EH (cell line): ENCODE data around the gene ASB16.

Source experiments
- DNase-seq: peaks from one replicate; pipeline ENCODE4 v3.0.0-alpha.2; 2015; ENCODE audit warnings: low read depth

The ASB16 gene

GRCh38 chr17:44209786-44210341, 39.4 kb downstream of the ASB16 start:
- DNase-seq = no peak

DNA sequence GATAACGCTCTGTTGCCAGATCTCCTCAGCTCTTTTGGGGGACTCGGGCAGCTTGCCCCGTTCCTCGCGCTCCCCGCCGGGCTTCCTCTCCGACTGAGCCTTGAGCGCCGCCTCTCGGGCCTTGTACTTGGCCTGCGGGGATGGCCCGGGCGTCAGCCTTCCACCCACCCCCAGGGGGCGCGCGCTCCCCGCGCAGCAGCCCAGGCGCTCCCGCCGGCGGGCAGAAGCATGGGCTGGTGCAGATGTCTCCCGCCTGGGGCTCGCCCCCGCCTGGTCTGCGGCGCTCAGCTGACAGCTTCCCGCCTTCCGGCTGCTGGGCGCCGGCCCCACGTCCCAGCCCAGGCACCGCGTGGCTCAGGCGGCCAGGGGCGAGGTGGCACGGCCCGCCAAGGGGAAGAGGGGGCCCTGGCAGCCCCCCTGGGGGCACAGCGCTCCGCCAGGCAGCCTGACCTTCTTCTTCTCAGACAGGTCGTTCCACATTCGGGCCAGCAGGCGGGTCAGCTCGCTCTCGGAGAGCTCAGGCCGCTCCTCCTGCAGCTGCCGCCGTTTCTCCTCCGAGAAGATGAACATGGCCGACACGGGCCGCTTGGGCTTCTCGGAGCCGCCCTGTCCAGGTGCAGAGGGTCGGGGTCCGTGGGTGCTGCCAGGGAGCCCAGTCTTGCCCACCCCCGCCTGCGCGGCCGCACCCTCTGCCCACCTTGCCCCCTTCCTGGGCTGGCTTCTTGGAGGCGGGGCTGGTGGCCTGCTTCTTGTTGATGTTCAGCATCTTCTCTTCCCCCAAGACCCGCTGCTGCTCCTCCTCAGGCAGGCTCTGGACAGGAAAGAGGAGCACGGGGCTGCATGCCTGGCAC, 40.1 kb downstream of the ASB16 start:
- peak; percentile 85 for DNase-seq

- DNase-seq = no peak
Observed at GRCh38 chr17:44211281-44212265, 41.1 kb downstream of the ASB16 start.

- DNase-seq = no peak
Observed at GRCh38 chr17:44212507-44213402, 42.3 kb downstream of the ASB16 start.

DNA sequence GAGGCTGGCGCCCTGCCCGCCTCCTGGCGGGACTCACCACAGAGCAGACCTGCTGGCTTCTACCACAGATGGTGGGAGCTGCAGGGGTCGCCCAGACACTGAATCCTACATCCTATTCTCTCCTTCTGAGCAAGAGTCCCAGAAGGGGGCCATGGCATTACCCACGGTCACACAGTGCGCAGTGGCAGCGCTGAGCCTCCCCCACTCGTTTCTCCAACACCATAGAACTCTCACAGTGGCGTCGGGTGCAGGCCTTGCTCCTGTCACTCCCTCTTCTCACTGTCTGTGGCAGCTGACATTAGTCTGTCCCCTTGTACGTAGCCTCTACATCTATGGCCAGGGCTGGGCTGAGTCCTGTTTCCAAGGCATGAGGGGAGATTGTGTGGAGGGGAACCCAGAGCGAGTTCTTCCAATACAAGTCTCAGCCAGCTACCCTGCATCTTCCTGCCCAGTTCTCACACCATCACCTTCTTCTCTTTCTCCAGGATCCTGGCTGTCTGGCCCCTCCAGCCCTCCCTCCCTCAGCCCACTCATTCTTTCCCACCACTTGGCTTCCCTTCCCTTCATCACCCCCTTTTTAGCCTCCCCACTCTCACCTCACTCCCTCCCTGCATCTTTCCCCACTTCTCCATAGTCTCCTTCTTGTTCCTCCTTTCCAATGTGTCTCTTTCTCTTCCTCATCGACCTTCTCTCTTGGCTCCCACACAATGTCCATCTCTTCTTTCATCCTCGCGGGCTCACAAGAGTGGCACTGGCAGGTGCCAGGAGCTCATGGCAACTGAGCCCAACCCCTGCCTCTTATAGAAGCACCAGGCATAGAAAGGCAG, 43.1 kb downstream of the ASB16 start:
- DNase-seq = no peak

DNA sequence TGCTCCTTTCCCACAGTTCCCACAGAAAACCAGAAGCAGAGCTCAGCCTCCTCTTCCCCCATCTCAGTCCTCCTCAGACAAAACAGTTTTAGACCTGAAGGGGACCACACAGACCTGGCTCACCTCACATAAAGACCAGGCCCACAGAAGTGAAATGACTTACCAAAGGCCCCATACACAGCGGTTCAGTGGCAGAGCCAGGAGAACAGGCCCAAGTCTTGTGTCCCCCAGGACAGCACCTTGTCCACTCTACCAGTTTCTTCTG, 43.7 kb downstream of the ASB16 start:
- DNase-seq = no peak

DNA sequence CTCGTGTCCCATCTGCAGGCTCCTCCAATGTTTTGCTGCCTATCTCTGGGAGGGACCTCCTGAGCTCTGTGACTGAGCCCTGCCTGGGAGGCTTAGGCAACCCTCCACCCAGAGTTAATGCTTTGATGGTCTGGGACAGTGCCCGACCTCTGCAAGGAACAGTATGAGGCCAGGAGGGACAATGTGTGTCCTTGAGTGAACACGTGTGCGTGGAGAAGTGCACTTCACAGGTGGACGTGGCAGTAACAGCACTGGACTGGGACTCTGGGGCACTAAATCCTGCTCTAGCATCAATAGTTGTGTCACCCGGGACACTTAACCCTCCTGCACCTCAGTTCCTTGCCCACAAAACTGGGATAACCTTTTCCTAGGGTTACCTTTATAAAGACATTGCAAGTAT, 44.4 kb downstream of the ASB16 start:
- DNase-seq = no peak

DNA sequence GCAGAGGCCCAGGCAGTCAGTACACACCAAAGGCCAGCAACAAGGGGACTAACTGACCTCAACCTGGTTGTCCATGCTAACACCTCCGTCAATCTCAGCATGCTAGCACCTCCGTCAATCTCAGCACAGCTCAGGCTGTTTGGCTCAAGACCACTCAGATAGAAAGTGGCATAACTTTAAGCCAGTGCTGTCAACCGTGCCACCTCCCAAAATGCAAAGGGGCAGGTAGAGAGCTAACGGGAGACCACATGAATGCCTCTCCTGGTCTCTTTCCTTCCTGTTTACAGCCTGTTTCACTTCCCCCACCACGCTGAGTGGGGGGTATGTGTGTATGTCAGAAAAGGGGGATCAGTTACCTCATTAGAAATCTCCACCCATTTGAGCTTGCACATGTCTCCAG, 45.7 kb downstream of the ASB16 start:
- DNase-seq = no peak

DNA sequence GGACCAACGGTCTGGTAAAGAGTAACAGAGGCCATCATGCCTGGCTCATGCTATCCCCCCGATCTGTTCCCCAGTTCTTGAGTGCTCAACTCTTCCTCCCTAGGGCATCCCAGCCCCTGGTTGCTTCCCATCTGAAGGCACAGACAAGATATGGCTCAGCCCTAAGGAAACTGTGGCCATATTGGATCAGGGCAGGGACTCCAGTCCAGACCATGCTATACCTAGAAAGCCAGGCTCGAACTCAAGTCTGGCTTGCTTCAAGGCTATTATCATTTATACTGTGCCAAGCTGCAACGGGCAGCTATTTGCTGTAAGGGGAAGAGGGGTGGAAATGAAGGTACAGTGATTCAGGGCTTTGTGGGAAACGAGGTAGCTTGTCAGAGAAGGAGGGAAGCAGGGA, 46.2 kb downstream of the ASB16 start:
- no peak for DNase-seq

- no peak for DNase-seq
Observed at GRCh38 chr17:44217738-44218343, 47.3 kb downstream of the ASB16 start.

GRCh38 chr17:44218344-44219107, 48.0 kb downstream of the ASB16 start:
- DNase-seq = peak; percentile 92

DNA sequence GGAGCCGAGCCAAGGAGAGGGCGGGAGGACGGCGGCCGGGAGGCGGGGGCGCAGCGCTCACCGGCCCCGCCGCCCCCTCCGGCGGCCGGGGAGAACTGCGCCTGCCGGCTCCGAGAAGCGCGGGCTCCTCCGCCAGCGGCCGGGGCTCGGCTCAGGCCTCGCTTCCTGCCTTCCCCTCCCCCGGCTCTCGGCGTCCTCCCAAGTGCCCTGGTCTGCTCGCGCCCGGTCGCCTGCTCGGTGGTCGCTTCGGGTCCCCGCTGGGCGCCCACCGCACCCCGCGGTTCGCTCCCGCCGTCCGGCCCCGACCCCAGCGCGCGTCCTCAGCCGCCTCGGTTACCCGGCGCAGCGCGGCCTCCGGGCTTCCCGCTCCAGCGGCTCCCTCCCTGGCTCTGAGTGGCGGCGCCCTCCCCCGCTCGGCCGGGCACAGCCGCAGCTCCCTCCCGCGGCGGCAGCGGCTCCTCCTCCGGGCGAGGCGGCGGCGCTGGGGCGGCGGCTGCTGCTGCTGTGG, 48.7 kb downstream of the ASB16 start:
- DNase-seq = peak; percentile 72

DNA sequence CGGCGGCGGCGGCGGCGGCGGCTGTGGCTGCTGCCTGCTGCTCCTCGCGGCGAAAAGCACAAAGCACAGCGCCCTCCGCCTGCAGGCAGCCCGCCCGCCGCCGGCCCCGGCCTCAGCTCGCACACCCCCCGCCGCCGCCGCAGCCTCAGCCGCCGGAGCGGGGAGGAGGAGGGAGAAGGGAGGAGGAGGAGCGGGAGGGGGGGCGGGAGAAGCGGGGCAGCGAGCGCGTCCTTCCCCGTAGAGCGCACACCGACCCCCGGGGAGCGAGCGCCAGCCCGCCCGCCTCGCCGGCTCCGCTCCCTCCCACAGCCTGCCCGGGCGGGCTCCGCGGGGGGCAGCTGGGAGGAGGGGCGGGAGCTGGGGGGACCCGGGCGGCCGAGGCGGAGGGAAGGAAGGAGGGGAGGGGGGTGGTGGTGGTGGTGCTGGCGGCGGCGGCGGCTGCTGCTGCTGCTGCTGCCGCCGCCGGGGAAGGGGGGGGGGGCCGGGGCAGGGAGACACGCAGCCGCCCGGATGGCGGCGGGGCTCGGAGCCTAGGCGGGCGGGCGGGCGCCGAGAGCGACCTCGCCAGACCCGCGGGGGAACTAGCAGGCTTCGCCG, 49.2 kb downstream of the ASB16 start, which contains the start of gene UBTF:
Gene UBTF, minus strand, starts transcription at position 60 of the 597 bp plus-strand sequence. CDS start 1,446 bp downstream, outside the sequence.
- DNase-seq = peak; percentile 75

DNA sequence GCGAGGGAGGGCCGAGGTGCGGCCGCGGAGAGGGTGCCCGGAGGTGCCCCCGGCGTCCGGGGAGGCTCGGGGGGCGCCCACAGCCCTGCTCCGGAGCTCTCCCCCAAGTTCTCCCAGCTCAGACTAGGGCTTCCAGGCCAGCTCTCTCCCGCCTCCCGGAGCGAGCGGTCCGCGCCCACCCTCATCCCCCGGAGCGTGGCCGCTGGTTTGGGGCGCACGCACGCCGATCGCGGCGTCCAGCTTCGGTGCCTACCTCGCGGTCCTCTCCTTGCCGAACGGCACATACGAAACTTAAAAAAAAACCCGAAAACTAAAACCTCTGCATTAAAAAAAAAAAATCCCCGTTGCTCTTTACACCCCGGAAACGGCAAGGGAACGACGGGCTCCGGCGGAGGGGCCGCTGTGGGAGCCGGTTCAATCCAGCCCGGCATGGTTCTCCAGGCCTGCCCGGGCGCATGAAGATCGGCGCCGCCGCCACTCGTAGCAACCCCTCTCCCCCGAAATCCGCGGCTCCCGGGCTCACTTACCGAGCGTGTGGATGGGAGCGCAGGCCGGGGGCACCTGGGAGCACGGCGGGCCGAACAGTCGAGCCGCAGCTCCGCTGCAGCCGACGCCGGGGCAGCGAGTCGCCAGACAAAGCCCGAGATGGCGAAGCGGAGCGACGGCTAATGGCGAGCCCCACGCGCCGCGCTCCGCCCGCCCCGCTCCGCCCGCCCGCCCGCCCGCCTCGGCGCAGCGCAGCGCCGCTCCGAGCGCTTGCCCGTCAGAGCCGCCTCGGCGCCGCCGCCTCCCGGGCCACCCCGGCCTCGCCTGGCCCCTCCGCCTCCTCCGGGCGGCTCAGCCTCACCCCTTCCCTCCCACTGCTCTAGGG, 49.9 kb downstream of the ASB16 start:
- DNase-seq = peak; percentile 53

GRCh38 chr17:44221084-44221861, 50.8 kb downstream of the ASB16 start:
- DNase-seq = peak; percentile 86

GRCh38 chr17:44221862-44222111, 51.3 kb downstream of the ASB16 start:
- DNase-seq = no peak

DNA sequence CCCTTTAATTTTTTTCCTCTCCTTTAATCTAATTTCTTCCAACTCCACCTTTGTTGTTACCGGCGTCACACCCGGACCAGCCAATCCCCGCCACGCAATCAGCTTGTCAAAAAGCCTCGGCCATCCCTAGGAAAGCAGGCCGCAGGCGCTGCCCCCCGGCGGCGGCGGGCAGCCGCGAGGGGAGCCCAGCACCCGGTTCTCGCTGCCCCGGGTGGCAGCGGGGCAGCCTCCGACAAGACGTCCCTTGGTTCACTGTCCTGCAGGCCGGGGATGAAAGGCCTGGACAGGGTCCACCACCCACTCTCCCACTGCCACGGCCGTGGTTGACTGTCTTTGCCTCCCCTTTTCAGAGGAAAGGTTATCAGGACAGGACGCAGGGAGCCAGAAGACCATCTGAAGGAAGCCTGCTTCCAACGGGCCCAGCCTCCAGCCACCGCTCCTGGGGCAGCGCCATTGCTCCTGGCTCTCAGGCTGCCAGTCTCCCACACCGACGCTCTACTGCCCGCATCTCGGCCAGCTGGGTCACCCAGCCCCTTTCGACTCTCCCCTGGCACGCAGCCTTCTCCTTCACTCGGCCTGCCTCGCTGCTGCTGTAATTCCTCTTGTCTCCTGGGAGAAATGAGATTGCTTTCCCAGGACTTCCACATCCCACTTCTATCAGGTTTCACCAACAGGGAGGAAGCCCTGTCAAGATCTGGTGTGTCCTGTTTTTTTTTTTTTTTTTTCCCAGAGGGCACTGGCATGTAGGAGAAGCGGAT, 51.8 kb downstream of the ASB16 start:
- peak; percentile 80 for DNase-seq
